HepG2 (cell line): Measurements from ENCODE around the gene GLUD2. TPM values are rescaled to one million over a fixed set of nuclear protein-coding genes. Genes with fewer than 3 reads are reported as not detected.

Experiments used
- CENPX ChIP-seq: sonication (generic); formaldehyde crosslinking; IDR thresholded peaks from 2 replicates; pipeline ENCODE4 v1.9.0; 2021; ENCODE audit warnings: mild to moderate bottlenecking, missing genetic modification reagents, moderate library complexity
- ETV6 ChIP-seq: sonication (generic); formaldehyde crosslinking; conservative IDR thresholded peaks from 2 replicates; pipeline ENCODE4 v1.4.0; 2020; ENCODE audit warnings: missing genetic modification reagents
- HOXA3 ChIP-seq: sonication (generic); formaldehyde crosslinking; IDR thresholded peaks from 2 replicates; pipeline ENCODE4 v1.5.0; 2020; ENCODE audit warnings: missing genetic modification reagents
- KAT2B ChIP-seq: fragments of 150-350 bp; IDR thresholded peaks from 2 replicates; pipeline ENCODE4 v1.6.1; 2014; ENCODE audit warnings: low read depth, low read length, borderline replicate concordance
- KLF12 ChIP-seq: sonication (generic); formaldehyde crosslinking; IDR thresholded peaks from 2 replicates; pipeline ENCODE4 v1.4.0; 2020; ENCODE audit warnings: missing genetic modification reagents, borderline replicate concordance
- MZF1 ChIP-seq: sonication (generic); formaldehyde crosslinking; IDR thresholded peaks from 2 replicates; pipeline ENCODE4 v1.8.1; 2023; ENCODE audit warnings: mild to moderate bottlenecking, missing genetic modification reagents, borderline replicate concordance
- NFE2L1 ChIP-seq: sonication (generic); formaldehyde crosslinking; IDR thresholded peaks from 2 replicates; pipeline ENCODE4 v1.4.0; 2020; ENCODE audit warnings: missing genetic modification reagents, mild to moderate bottlenecking, borderline replicate concordance
- RBM39 ChIP-seq: fragments of 200-400 bp; formaldehyde crosslinking; IDR thresholded peaks from one replicate; pipeline ENCODE4 v1.6.1; 2018; ENCODE audit warnings: antibody characterized with exemption, mild to moderate bottlenecking, low read depth, low read length; ENCODE audit not compliant: poor library complexity, severe bottlenecking
- SNAI1 ChIP-seq: sonication (generic); formaldehyde crosslinking; IDR thresholded peaks from 2 replicates; pipeline ENCODE4 v1.5.0; 2020; ENCODE audit warnings: mild to moderate bottlenecking, missing genetic modification reagents, borderline replicate concordance
- ZNF121 ChIP-seq: sonication (generic); formaldehyde crosslinking; IDR thresholded peaks from 2 replicates; pipeline ENCODE4 v1.5.0; 2020; ENCODE audit warnings: mild to moderate bottlenecking, missing genetic modification reagents
- ZNF24 ChIP-seq: fragments of 450-650 bp; IDR thresholded peaks from 2 replicates; pipeline ENCODE4 v1.6.1; 2017; ENCODE audit warnings: antibody characterized with exemption, mild to moderate bottlenecking
- ZNF605 ChIP-seq: sonication (generic); formaldehyde crosslinking; IDR thresholded peaks from 2 replicates; pipeline ENCODE4 v1.8.0; 2022; ENCODE audit warnings: mild to moderate bottlenecking, missing genetic modification reagents
- ZNF891 ChIP-seq: sonication (generic); formaldehyde crosslinking; IDR thresholded peaks from 2 replicates; pipeline ENCODE4 v1.5.0; 2020; ENCODE audit warnings: mild to moderate bottlenecking, missing genetic modification reagents
- ZSCAN21 ChIP-seq: sonication (generic); formaldehyde crosslinking; IDR thresholded peaks from 2 replicates; pipeline ENCODE4 v1.8.0; 2022; ENCODE audit warnings: mild to moderate bottlenecking, missing genetic modification reagents, moderate library complexity, borderline replicate concordance
- ZSCAN30 ChIP-seq: sonication (generic); formaldehyde crosslinking; IDR thresholded peaks from 2 replicates; pipeline ENCODE4 v1.5.0; 2020; ENCODE audit warnings: mild to moderate bottlenecking, missing genetic modification reagents
- polyA plus RNA-seq, 8 experiments: library from polyadenylated mRNA; depleted of rRNA in 3 of 8; stranded (reverse) in 7 of 8; unstranded in 1 of 8; fragments of >200 nt; fragmentation: Illumina TruSeq in 4 of 8; extraction: Trizol in 4 of 8; gene quantifications; 2 replicates each; pipeline versions ENCODE4 v1.2.1 to v1.2.3, GENCODE V29; 2011 to 2016; ENCODE audit warnings: low read depth in 4 of 8, missing spikeins in 1 of 8, mixed read lengths in 1 of 8; ENCODE audit not compliant: insufficient read depth in 1 of 8
- total RNA-seq, 5 experiments: library from RNA; depleted of rRNA; stranded (reverse); fragments of >200 nt; fragmentation: Illumina TruSeq; extraction: Trizol; gene quantifications; 2 replicates each; pipeline ENCODE4 v1.2.3, GENCODE V29; 2016; ENCODE audit warnings: low read depth in 1 of 5
- TF ChIP-seq, protein P1 (sequence below): sonication (generic); formaldehyde crosslinking; IDR thresholded peaks from 2 replicates; pipeline ENCODE4 v1.4.0; 2020; ENCODE audit warnings: missing genetic modification reagents
- TF ChIP-seq, protein P2 (sequence below): sonication (generic); formaldehyde crosslinking; IDR thresholded peaks from 2 replicates; pipeline ENCODE4 v1.9.0; 2021; ENCODE audit warnings: mild to moderate bottlenecking, missing genetic modification reagents
- TF ChIP-seq, protein P3 (sequence below): sonication (generic); formaldehyde crosslinking; IDR thresholded peaks from 2 replicates; pipeline ENCODE4 v1.5.0; 2020; ENCODE audit warnings: mild to moderate bottlenecking, missing genetic modification reagents

The GLUD2 gene
- total and polyA plus RNA-seq, 2 of the 13 experiments (the other 11 are each of a cell fraction or from before 2014, with no cell fraction given) = 3.4 to 8.0 TPM

DNA sequence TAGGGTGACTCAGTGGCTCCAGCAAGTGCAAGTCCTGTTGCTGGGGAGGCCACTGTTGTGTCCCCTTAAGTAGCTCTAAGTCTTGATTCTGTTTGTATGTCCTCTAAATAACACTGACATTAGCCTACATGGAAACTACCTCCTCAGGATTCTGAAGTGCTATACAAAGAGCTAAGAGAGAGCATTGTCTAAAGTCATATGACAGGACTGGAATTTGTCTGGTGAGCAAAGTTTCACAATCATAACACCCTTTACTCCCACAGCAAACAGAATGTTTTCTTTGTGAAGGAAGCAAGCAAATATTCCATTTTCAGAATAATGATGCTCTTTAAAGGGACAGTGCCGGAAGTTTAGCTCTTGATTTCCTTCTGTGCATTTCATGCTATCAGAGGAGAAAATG lies 38.5 kb upstream of the GLUD2 start (continued):
- TF ChIP-seq SNAI1 (CRISPR knock-in tag) (no peak), ZSCAN21 (CRISPR knock-in tag) (no peak), ZNF891 (CRISPR knock-in tag) (no peak), RBM39 (no peak), ETV6 (CRISPR knock-in tag) (no peak), HOXA3 (CRISPR knock-in tag) (no peak), NFE2L1 (no peak), CENPX (no peak), KLF12 (CRISPR knock-in tag) (no peak), KAT2B (no peak), ZSCAN30 (CRISPR knock-in tag) (no peak), ZNF605 (CRISPR knock-in tag) (no peak), ZNF121 (CRISPR knock-in tag) (no peak), MZF1 (CRISPR knock-in tag) (no peak), ZNF24 (0 out of 2 replicates have a peak, but pooled peaks have one; percentile 44)
- TF ChIP-seq, protein P1, sequence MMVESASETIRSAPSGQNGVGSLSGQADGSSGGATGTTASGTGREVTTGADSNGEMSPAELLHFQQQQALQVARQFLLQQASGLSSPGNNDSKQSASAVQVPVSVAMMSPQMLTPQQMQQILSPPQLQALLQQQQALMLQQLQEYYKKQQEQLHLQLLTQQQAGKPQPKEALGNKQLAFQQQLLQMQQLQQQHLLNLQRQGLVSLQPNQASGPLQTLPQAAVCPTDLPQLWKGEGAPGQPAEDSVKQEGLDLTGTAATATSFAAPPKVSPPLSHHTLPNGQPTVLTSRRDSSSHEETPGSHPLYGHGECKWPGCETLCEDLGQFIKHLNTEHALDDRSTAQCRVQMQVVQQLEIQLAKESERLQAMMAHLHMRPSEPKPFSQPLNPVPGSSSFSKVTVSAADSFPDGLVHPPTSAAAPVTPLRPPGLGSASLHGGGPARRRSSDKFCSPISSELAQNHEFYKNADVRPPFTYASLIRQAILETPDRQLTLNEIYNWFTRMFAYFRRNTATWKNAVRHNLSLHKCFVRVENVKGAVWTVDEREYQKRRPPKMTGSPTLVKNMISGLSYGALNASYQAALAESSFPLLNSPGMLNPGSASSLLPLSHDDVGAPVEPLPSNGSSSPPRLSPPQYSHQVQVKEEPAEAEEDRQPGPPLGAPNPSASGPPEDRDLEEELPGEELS (CRISPR knock-in tag) = peak; percentile 88
- TF ChIP-seq, protein P2, sequence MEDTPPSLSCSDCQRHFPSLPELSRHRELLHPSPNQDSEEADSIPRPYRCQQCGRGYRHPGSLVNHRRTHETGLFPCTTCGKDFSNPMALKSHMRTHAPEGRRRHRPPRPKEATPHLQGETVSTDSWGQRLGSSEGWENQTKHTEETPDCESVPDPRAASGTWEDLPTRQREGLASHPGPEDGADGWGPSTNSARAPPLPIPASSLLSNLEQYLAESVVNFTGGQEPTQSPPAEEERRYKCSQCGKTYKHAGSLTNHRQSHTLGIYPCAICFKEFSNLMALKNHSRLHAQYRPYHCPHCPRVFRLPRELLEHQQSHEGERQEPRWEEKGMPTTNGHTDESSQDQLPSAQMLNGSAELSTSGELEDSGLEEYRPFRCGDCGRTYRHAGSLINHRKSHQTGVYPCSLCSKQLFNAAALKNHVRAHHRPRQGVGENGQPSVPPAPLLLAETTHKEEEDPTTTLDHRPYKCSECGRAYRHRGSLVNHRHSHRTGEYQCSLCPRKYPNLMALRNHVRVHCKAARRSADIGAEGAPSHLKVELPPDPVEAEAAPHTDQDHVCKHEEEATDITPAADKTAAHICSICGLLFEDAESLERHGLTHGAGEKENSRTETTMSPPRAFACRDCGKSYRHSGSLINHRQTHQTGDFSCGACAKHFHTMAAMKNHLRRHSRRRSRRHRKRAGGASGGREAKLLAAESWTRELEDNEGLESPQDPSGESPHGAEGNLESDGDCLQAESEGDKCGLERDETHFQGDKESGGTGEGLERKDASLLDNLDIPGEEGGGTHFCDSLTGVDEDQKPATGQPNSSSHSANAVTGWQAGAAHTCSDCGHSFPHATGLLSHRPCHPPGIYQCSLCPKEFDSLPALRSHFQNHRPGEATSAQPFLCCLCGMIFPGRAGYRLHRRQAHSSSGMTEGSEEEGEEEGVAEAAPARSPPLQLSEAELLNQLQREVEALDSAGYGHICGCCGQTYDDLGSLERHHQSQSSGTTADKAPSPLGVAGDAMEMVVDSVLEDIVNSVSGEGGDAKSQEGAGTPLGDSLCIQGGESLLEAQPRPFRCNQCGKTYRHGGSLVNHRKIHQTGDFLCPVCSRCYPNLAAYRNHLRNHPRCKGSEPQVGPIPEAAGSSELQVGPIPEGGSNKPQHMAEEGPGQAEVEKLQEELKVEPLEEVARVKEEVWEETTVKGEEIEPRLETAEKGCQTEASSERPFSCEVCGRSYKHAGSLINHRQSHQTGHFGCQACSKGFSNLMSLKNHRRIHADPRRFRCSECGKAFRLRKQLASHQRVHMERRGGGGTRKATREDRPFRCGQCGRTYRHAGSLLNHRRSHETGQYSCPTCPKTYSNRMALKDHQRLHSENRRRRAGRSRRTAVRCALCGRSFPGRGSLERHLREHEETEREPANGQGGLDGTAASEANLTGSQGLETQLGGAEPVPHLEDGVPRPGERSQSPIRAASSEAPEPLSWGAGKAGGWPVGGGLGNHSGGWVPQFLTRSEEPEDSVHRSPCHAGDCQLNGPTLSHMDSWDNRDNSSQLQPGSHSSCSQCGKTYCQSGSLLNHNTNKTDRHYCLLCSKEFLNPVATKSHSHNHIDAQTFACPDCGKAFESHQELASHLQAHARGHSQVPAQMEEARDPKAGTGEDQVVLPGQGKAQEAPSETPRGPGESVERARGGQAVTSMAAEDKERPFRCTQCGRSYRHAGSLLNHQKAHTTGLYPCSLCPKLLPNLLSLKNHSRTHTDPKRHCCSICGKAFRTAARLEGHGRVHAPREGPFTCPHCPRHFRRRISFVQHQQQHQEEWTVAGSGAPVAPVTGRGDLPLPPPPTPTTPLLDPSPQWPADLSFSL (CRISPR knock-in tag) = no peak
- TF ChIP-seq, protein P3, sequence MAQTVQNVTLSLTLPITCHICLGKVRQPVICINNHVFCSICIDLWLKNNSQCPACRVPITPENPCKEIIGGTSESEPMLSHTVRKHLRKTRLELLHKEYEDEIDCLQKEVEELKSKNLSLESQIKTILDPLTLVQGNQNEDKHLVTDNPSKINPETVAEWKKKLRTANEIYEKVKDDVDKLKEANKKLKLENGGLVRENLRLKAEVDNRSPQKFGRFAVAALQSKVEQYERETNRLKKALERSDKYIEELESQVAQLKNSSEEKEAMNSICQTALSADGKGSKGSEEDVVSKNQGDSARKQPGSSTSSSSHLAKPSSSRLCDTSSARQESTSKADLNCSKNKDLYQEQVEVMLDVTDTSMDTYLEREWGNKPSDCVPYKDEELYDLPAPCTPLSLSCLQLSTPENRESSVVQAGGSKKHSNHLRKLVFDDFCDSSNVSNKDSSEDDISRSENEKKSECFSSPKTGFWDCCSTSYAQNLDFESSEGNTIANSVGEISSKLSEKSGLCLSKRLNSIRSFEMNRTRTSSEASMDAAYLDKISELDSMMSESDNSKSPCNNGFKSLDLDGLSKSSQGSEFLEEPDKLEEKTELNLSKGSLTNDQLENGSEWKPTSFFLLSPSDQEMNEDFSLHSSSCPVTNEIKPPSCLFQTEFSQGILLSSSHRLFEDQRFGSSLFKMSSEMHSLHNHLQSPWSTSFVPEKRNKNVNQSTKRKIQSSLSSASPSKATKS (CRISPR knock-in tag) = no peak
